Central memory CD8-positive, alpha-beta T cell (primary cell): ENCODE data around the gene ZNF750.

Experiments used
- ATAC-seq: fragments of 150-1000 bp; cut with Tn5 transposase; replicated peaks from 2 replicates; pipeline ENCODE4 v1.10.0; 2022; ENCODE audit warnings: mild to moderate bottlenecking, moderate FRiP score, moderate number of reproducible peaks; ENCODE audit not compliant: poor library complexity, severe bottlenecking; ENCODE audit errors: extremely low read depth
- DNase-seq, 2 donors: peaks; one replicate each; pipeline ENCODE4 v3.0.0; 2021; ENCODE audit warnings: low spot score in 2 of 2
- H3K27ac Mint-ChIP-seq: one replicate; pipeline ENCODE4 v1.8.0; 2022; ENCODE audit warnings: low read depth, mild to moderate bottlenecking, moderate library complexity, mixed read lengths
- H3K27me3 Mint-ChIP-seq: one replicate; pipeline ENCODE4 v1.8.0; 2022; ENCODE audit warnings: mixed read lengths
- H3K36me3 Mint-ChIP-seq: one replicate; pipeline ENCODE4 v1.8.0; 2022; ENCODE audit warnings: mild to moderate bottlenecking, moderate library complexity, mixed read lengths; ENCODE audit not compliant: insufficient read depth
- H3K4me1 Mint-ChIP-seq: one replicate; pipeline ENCODE4 v1.8.0; 2022; ENCODE audit warnings: mixed read lengths
- H3K4me3 Mint-ChIP-seq: one replicate; pipeline ENCODE4 v1.8.0; 2022; ENCODE audit warnings: mild to moderate bottlenecking, moderate library complexity, mixed read lengths
- H3K9me3 Mint-ChIP-seq: one replicate; pipeline ENCODE4 v1.8.0; 2022; ENCODE audit warnings: mixed read lengths

The ZNF750 gene

DNA sequence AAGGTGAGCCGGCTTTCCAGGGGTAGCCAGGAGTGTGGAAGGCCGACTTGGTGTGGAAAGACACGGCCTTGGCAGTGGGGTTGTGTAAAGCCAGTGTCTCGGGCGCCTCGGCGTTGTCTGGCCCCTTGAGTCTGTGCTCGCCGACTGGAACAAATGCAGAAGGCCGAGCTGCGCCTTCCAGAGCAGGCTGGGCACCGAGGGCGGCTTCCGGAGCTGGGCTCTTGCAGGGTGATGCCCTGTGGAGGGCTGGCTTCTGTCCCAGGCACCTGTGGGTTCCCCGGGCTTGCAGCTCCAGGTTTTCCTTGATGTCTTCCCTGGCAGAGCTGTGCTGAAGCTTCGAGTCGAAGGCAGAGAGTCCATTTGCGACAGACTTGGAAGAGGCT is 8.0 kb downstream of the ZNF750 start:
- no peak for ATAC-seq
- peaks cover 22% of the 10 kb centered on the region for H3K36me3 Mint-ChIP-seq
- H3K27ac Mint-ChIP-seq = no peak overlapping the region
- H3K27me3 Mint-ChIP-seq = no peaks in the 10 kb centered on the region
- no peaks in the 10 kb centered on the region for H3K9me3 Mint-ChIP-seq
- no peak overlapping the region for H3K4me3 Mint-ChIP-seq
- peaks cover 16% of the 10 kb centered on the region for H3K4me1 Mint-ChIP-seq
- DNase-seq = no peak

DNA sequence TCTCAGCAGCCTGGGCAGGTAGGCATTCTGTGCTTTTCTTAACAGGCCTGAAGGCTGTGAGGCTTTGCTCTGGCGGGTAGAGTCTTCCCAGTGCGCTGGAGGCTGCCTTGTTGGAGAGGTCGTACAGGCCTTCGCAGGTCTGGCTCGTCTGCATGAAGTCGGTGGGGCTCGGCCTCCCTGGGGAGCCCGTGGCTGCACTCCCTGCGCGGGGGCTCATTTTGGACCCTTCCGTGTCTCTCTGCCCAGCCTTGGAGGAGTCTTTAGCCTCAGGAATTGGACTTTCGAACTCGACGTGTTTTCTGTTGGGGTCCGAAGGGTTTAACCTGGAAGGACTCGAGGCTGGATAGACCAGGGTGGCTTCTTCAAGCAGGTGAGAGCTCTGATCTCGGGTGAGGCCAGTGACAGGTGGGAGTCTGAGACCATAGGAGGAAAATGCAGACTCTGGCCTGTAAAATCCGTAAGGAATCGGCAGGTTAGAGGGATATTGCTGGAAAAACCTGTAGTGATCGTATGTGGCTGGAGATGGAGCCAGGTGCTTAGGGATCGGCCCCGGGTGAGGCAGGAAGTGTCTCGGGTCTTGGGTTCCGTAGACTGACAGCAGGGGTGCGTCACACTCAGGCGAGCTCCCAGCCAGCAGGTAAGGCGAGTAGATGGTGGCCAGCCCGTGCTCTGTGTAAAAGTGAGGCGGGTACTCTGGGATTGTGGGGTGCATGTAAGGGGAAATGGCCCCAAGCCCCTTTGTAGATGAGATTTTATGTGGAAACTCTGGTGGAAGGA is 8.6 kb downstream of the ZNF750 start:
- Mint-ChIP-seq H3K4me1 (peaks cover 16% of the 10 kb centered on the region), H3K27me3 (no peaks in the 10 kb centered on the region), H3K9me3 (no peaks in the 10 kb centered on the region), H3K4me3 (no peak overlapping the region), H3K36me3 (peaks cover 22% of the 10 kb centered on the region), H3K27ac (peak overlapping the region; percentile 38)
- ATAC-seq = no peak
- no peak for DNase-seq

DNA sequence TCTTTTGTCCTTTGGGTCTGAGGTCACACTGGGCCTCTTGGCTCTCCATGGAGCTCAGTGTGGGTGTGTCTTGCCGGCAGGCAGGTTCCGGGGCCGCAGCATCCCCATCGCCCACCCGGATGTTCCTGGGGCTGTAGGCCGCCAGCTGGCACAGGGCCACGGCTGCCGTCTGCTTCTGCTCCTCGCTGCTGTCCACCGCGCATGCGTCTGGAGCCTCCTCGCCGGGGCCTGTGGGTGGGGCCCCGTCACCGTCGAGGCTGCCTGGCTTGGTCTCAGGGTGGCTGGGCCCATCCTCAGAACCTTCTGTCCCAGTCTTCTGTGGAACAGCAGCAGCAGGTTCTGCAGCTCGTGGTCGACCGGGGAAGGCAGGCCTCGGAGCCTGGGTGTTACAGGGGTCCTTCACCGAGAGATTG is 9.6 kb downstream of the ZNF750 start:
- Mint-ChIP-seq H3K9me3 (no peaks in the 10 kb centered on the region), H3K27me3 (no peaks in the 10 kb centered on the region), H3K4me1 (peaks cover 16% of the 10 kb centered on the region), H3K4me3 (no peak overlapping the region), H3K27ac (no peak overlapping the region), H3K36me3 (peaks cover 17% of the 10 kb centered on the region)
- DNase-seq = no peak
- ATAC-seq = no peak

DNA sequence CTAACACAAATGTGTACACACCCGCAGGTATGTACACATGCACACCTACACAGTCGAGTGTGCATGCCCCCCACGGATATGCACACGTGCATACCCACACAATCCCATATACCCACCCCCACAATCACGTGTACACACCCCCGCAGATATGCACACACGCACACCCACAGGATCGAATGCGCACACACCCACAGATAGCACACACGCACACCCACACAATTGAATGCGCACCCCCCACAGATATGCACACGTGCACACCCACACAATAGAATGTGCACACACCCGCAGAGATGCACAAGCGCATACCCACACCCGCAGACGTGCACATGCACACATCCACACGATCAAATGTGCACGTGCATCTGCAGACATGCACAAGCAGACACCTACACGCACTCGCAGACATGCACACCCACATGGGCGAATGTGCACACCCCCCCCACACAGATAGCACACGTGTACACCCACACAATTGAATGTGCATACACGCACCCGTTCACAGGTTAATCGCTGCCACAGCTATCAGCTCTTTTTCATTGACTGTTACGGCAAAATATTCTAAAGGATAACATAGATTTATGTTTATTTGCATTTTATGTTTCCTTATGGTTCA is 10.8 kb downstream of the ZNF750 start:
- H3K36me3 Mint-ChIP-seq = peaks cover 16% of the 10 kb centered on the region
- no peaks in the 10 kb centered on the region for H3K27me3 Mint-ChIP-seq
- ATAC-seq (no peak), DNase-seq (no peak)
- no peaks in the 10 kb centered on the region for H3K9me3 Mint-ChIP-seq
- no peak overlapping the region for H3K4me3 Mint-ChIP-seq
- H3K27ac Mint-ChIP-seq = no peak overlapping the region
- peaks cover 16% of the 10 kb centered on the region for H3K4me1 Mint-ChIP-seq

DNA sequence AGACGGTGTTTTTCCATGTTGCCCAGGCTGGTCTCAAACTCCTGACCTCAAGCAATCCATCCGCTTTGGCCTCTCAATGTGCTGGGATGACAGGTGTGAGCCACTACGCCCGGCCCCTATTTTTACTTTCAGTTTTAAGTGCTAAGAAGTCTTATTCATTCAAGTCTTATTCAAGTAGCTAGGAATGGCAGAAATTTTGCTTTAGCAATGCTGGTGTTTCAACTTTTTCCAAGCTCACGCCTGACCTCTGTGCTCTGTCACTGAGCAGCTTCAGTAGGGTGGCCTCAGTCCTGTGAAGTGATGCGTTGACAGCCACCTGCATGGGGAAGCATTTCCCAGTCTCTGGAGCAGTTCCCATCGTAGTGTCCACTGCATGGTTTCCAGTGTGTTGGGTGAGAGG is 12.9 kb downstream of the ZNF750 start:
- Mint-ChIP-seq H3K4me3 (no peak overlapping the region), H3K36me3 (peaks cover 10% of the 10 kb centered on the region)
- ATAC-seq = no peak

DNA sequence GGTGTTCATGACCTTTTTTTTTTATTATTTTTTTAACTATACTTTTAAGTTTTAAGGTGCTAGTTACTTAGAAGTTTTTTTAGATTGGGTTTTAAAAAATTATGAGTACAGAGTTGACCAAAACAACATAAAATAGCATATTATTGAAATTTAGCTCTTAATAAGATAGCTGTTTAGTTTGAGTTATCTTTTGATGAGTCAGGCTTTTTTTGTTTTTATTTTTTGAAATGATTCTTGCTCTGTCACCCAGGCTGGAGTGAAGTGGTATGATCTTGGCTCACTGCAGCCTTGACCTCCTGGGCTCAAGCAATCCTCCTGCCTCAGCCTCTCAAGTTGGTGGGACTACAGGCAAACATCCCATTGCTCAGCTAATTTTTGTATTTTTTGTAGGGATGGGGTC is 13.6 kb downstream of the ZNF750 start:
- Mint-ChIP-seq H3K4me3 (no peak overlapping the region), H3K27me3 (no peaks in the 10 kb centered on the region), H3K36me3 (peaks cover 10% of the 10 kb centered on the region), H3K4me1 (peaks cover 26% of the 10 kb centered on the region), H3K27ac (no peak overlapping the region), H3K9me3 (no peaks in the 10 kb centered on the region)
- DNase-seq (no peak), ATAC-seq (no peak)

More for the DNA sequence above, 12.9 kb downstream of the ZNF750 start:
- no peak overlapping the region for H3K27ac Mint-ChIP-seq
- no peak for DNase-seq
- no peaks in the 10 kb centered on the region for H3K27me3 Mint-ChIP-seq
- H3K4me1 Mint-ChIP-seq = peaks cover 25% of the 10 kb centered on the region
- H3K9me3 Mint-ChIP-seq = no peaks in the 10 kb centered on the region

DNA sequence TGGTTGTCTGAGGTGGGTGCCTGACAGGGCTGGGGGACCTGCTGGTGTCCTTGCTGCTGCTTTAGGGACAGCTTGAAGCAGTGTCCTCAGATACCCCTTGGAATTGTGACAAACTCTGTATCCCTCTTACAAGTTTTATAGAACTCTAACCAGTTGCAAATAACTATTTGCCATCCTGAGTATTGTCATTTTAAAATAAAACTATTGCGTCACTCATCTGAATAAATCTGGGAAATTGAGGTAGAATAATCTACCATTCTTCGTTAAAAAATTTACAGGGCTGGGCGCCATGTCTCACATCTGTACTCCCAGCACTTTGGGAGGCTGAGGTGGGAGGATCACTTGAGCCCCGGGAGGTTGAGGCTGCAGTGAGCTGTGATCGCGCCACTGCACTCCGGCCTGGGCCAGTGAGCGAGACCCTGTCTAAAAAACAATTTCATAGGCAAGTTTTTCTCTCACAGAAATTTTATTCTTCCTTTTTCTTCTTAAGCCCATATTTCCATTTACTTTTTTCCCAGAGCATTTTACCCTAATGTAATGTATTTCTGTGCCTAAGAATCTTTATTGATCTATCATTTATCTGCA is 14.2 kb downstream of the ZNF750 start:
- H3K9me3 Mint-ChIP-seq = peaks cover 1% of the 10 kb centered on the region
- H3K27ac Mint-ChIP-seq = no peak overlapping the region

DNA sequence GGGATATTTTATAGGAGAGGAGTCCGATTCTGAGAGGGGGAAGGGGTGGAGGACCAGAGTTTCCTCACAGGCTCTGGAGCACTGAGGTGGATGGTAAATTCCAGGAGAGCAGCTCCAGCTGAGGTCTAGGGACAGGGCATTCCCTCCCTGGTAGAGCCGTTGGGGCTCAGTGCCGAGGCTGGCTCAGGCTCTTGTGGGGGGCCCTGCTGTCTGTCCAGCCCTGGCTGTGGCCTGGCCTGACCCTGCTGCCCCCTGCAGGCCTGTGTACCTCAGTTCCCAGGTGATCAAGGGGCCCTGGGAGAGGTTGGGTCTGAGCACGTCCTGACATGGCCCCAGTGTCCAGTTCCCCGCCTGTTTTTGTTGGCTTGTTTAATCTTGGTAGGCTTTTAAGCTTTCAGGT is 16.8 kb downstream of the ZNF750 start:
- peak overlapping the region; percentile 0 for H3K27ac Mint-ChIP-seq
- peaks cover 2% of the 10 kb centered on the region for H3K36me3 Mint-ChIP-seq
- H3K27me3 Mint-ChIP-seq = no peaks in the 10 kb centered on the region
- H3K9me3 Mint-ChIP-seq = peaks cover 6% of the 10 kb centered on the region
- ATAC-seq (no peak), DNase-seq (no peak)
- peaks cover 19% of the 10 kb centered on the region for H3K4me1 Mint-ChIP-seq
- no peak overlapping the region for H3K4me3 Mint-ChIP-seq

More for the DNA sequence above, 14.2 kb downstream of the ZNF750 start:
- Mint-ChIP-seq H3K4me1 (peaks cover 26% of the 10 kb centered on the region), H3K36me3 (peaks cover 11% of the 10 kb centered on the region), H3K27me3 (no peaks in the 10 kb centered on the region), H3K4me3 (no peak overlapping the region)
- DNase-seq (no peak), ATAC-seq (no peak)

DNA sequence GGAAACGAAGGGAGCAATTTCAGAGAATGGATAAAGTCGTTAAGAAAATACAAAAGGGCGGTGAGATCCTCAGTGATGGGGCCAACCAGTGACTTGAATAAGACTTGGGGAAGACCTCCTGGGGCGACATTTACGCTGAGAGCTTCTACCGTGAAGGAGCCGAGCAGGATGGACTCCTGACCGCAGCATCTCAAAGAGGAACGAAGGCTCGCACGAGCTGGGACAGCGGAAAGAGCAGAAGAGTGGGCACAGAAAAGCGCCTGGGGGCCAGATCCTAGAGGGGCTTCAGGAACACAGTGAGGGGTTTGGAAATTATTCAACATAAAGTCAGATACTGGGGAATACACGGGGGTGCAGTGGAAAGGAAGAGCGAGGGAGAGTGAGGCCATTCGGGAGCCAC is 17.5 kb downstream of the ZNF750 start:
- H3K4me1 Mint-ChIP-seq = peaks cover 15% of the 10 kb centered on the region
- H3K27ac Mint-ChIP-seq = no peak overlapping the region
- no peak overlapping the region for H3K4me3 Mint-ChIP-seq
- peaks cover 4% of the 10 kb centered on the region for H3K36me3 Mint-ChIP-seq
- ATAC-seq (no peak), DNase-seq (no peak)
- no peaks in the 10 kb centered on the region for H3K27me3 Mint-ChIP-seq
- H3K9me3 Mint-ChIP-seq = peaks cover 6% of the 10 kb centered on the region

DNA sequence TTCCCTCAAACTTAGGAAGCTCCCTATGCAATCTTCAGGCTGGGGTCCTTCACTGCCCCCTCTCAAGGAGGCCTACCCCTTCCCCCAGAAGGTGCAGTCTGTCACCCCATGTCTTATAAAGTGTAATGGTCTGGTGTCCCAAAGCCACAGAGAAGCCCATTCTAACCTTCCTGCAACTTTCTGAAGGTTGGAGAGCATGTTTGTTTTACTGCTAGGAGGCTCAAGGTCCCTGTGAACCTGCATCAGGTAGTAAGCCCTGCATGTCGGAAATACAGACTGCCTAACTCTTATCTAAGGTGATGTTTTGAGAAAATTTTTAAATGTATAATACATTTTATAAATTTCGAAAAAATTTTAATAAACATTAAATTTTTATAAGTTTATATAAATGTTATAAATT is 18.3 kb downstream of the ZNF750 start:
- ATAC-seq (no peak), DNase-seq (no peak)
- peaks cover 6% of the 10 kb centered on the region for H3K9me3 Mint-ChIP-seq
- no peak overlapping the region for H3K27ac Mint-ChIP-seq
- H3K4me1 Mint-ChIP-seq = peaks cover 15% of the 10 kb centered on the region
- H3K4me3 Mint-ChIP-seq = no peak overlapping the region
- peaks cover 4% of the 10 kb centered on the region for H3K36me3 Mint-ChIP-seq
- no peaks in the 10 kb centered on the region for H3K27me3 Mint-ChIP-seq

DNA sequence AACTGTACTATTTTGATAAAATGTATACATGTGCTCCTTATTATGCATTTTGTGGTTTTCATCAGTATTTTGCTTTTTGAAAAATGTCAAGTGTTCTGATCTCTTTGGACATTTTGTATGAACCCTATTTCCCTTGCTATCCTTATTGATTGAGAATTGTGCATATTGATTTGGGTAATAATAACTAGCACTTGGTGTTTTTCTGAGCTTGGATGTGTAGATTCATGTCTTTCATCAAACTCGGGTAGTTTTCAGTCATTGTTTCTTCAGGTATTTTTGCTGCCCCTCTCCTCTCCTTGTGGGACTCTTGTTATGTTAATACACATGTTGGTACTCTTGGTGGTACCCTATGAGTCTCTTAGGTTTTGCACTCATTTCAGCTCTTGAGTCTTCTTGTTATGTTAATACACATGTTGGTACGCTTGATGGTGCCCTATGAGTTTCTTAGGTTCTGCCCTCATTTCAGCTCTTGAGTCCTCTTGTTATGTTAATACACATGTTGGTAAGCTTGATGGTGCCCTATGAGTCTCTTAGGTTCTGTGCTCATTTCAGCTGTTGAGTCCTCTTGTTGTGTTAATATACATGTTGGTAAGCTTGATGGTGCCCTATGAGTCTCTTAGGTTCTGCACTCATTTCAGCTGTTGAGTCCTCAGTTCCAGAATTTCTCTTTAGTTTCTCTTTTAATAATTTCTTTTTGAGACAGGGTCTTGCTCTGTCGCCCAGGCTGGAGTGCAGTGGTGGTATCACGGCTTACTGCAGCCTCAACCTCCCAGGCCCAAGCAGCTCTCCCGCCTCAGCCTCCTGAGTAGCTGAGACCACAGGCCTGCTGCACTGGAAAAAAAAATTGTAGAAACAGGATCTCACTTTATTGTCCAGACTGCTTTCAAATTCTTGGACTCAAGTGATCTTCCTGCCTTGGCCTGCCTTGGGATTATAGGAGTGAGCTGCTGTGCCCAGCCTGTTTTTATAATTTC is 19.3 kb downstream of the ZNF750 start:
- Mint-ChIP-seq H3K4me3 (no peak overlapping the region), H3K4me1 (peaks cover 15% of the 10 kb centered on the region), H3K36me3 (peaks cover 7% of the 10 kb centered on the region), H3K9me3 (peaks cover 6% of the 10 kb centered on the region), H3K27me3 (no peaks in the 10 kb centered on the region), H3K27ac (no peak overlapping the region)
- DNase-seq = no peak
- ATAC-seq = no peak

DNA sequence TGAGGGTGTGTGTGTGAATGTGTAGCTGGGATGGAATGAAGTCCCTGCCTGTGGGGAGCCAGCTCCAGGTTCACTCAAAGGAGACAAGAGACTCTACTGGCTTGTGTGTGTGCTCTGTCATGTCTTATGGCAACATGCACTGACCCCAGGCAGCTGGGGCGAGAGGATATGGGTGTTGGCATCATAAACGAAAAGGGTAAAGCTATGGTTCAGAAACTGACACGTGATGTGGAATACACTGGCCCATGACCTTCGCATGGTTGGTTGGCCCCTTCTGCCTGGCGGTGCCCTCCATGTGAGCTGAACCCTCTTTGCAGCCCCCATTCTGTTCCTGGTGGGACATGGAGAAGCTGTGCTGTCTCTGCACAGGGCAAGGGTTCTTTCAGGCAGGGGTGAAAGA is 21.9 kb downstream of the ZNF750 start:
- no peaks in the 10 kb centered on the region for H3K27me3 Mint-ChIP-seq
- peaks cover 6% of the 10 kb centered on the region for H3K9me3 Mint-ChIP-seq
- DNase-seq (no peak), ATAC-seq (no peak)
- no peak overlapping the region for H3K27ac Mint-ChIP-seq
- peaks cover 15% of the 10 kb centered on the region for H3K4me1 Mint-ChIP-seq
- peaks cover 12% of the 10 kb centered on the region for H3K36me3 Mint-ChIP-seq
- H3K4me3 Mint-ChIP-seq = no peak overlapping the region
